ENCODE measurements around the gene EMCN.
A peak's percentile ranks its signal among the peaks of the same experiment; 100 is the strongest.

The EMCN gene

GRCh38 chr4:100493756-100494155, 24.1 kb downstream of the EMCN start:
- peak overlapping the region; percentile 44; the same call in 1 of the 2 replicates for H3K27ac ChIP-seq
- no peak for TF ChIP-seq CTCF (conservative IDR thresholded peaks at IDR 0.05)

GRCh38 chr4:100492129-100492528, 25.7 kb downstream of the EMCN start:
- no peak overlapping the region for H3K27ac ChIP-seq
- no peak for TF ChIP-seq CTCF (conservative IDR thresholded peaks at IDR 0.05)

GRCh38 chr4:100489305-100489704, 28.5 kb downstream of the EMCN start:
- no peak for TF ChIP-seq CTCF (conservative IDR thresholded peaks at IDR 0.05)
- no peak overlapping the region for H3K27ac ChIP-seq

- no peak overlapping the region for H3K27ac ChIP-seq
- TF ChIP-seq CTCF (conservative IDR thresholded peaks at IDR 0.05): no peak
Measured at GRCh38 chr4:100486496-100486895, 31.3 kb downstream of the EMCN start.

GRCh38 chr4:100483796-100484195, 34.0 kb downstream of the EMCN start:
- no peak overlapping the region for H3K27ac ChIP-seq
- TF ChIP-seq CTCF (conservative IDR thresholded peaks at IDR 0.05): no peak

GRCh38 chr4:100479971-100480370, 37.9 kb downstream of the EMCN start:
- no peak for TF ChIP-seq CTCF (conservative IDR thresholded peaks at IDR 0.05)
- H3K27ac ChIP-seq: no peak overlapping the region

- TF ChIP-seq CTCF (conservative IDR thresholded peaks at IDR 0.05): no peak
- H3K27ac ChIP-seq: no peak overlapping the region
Measured at GRCh38 chr4:100469555-100469954, 48.3 kb downstream of the EMCN start.

GRCh38 chr4:100466501-100466900, 51.3 kb downstream of the EMCN start:
- no peak overlapping the region for H3K27ac ChIP-seq
- TF ChIP-seq CTCF (conservative IDR thresholded peaks at IDR 0.05): no peak
